Measurements from ENCODE around the gene MAFG. TPM values are rescaled to one million over a fixed set of nuclear protein-coding genes. Genes with fewer than 3 reads are reported as not detected.
A peak's percentile ranks its signal among the peaks of the same experiment; 100 is the strongest.

MAFG gene
- total RNA-seq, 5 donors from 2014 or later (not counting 1 experiment from before 2014, with no cell fraction given), result 10.6 to 24.8 (median 18.8) TPM

DNA sequence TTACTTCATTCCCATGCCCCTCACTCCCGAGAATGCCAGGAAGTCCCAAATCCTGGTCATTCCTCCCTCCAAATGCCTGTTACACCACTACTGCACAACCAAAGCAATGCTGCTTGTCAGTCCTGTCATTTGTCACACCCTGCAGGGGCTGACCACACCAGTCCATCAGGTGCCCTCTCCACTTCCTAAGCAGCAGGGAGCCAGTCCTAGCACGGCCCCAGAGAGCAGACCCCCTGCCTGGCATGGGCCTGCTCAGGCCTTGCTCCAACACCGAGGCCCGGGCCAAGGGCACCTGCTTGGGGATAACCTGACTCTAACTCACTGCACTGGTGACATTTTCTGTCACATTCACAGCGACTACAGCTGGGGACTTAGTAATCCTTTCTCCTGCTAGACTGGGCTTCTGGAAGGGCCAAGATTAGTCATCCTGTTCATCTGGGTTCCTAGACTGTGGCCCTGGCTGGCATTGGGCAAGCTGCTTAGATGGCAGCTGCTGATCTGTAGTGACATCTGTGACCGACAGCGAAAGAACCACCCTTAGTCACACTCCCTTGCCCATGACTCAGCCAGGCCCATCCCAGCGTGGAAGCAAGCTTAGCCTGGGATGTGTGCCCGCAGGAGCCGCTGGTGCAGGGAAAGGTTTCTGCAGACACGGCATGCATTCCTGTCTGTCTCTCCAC, 41.5 kb downstream of the MAFG start:
- CTCF ChIA-PET, result no interaction called here
- peaks cover 7 to 61% of the 10 kb centered on the region in 2 donors for H3K36me3 ChIP-seq (ENCODE audit: control insufficient read depth in 2 of 2, extremely low read depth in 1 of 2, insufficient read depth in 1 of 2, low read length in 1 of 2)
- POLR2A ChIA-PET, result no interaction called here

DNA sequence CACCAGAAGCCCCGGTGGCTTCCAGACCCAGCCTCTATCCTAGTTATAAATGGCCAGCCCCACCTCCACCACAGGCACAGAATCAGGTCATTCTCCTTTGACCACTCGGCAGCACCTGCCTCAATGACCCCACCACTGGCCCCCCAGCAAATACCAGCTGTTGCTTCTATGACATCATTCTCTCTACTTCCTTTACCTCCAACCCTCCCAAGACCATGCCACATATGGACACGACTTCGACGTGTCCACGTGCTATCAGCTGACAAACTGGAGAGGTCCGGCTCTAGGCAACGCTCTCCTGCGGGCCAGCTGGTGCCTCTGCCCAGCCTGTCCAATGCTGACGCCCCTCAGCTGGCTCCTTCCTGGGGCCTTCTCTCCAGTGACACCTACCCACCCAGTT, 42.1 kb downstream of the MAFG start:
- Histone ChIP-seq H3K9me3 (no peaks in the 10 kb centered on the region), H3K27ac (ENCODE audit: low read length) (no peak overlapping the region), H3K4me3 (ENCODE audit: control insufficient read depth in 1 of 2, extremely low read depth in 1 of 2, low read length in 1 of 2) (no peak overlapping the region), H3K27me3 (replicated peaks in 1 of 2; ENCODE audit: control insufficient read depth in 2 of 2, extremely low read depth in 1 of 2, insufficient read depth in 2 of 2, low read length in 1 of 2) (no peaks in the 10 kb centered on the region), H3K4me1 (ENCODE audit: control insufficient read depth in 1 of 2, extremely low read depth in 1 of 2, insufficient read depth in 2 of 2, low read length in 2 of 2) (peaks cover 7 to 21% of the 10 kb centered on the region in 2 experiments), H3K36me3 (ENCODE audit: control insufficient read depth in 2 of 2, extremely low read depth in 1 of 2, insufficient read depth in 1 of 2, low read length in 1 of 2) (peaks cover 7 to 61% of the 10 kb centered on the region in 2 donors)
- Mint-ChIP-seq H3K4me1 (peaks cover 17 to 23% (median 18%) of the 10 kb centered on the region in 3 donors), H3K36me3 (peaks cover 36% of the 10 kb centered on the region), H3K9me3 (no peaks in the 10 kb centered on the region), H3K4me3 (no peak overlapping the region), H3K27me3 (no peaks in the 10 kb centered on the region), H3K27ac (peak overlapping the region; percentile 13 to 52)
- POLR2A ChIA-PET, result no interaction called here
- DNase-seq (no peak), ATAC-seq (replicated peaks in 1 of 4) (no peak)
- WGBS (ENCODE audit: insufficient coverage), result over 99% methylated on average over 10 of the region's 10 CpGs
- CTCF ChIA-PET, result no interaction called here

More for the DNA sequence above, 41.5 kb downstream of the MAFG start:
- Histone ChIP-seq H3K4me1 (ENCODE audit: control insufficient read depth in 1 of 2, extremely low read depth in 1 of 2, insufficient read depth in 2 of 2, low read length in 2 of 2) (peaks cover 10 to 26% of the 10 kb centered on the region in 2 experiments), H3K4me3 (ENCODE audit: control insufficient read depth in 1 of 2, extremely low read depth in 1 of 2, low read length in 1 of 2) (no peak overlapping the region), H3K27ac (ENCODE audit: low read length) (no peak overlapping the region), H3K27me3 (replicated peaks in 1 of 2; ENCODE audit: control insufficient read depth in 2 of 2, extremely low read depth in 1 of 2, insufficient read depth in 2 of 2, low read length in 1 of 2) (no peaks in the 10 kb centered on the region), H3K9me3 (no peaks in the 10 kb centered on the region)
- H3K9me3 Mint-ChIP-seq, result no peaks in the 10 kb centered on the region
- no peak overlapping the region for H3K27ac Mint-ChIP-seq
- H3K27me3 Mint-ChIP-seq, result no peaks in the 10 kb centered on the region
- no peak for ATAC-seq (replicated peaks in 1 of 4)
- no peak overlapping the region for H3K4me3 Mint-ChIP-seq
- DNase-seq, result no peak
- H3K4me1 Mint-ChIP-seq, result peaks cover 17 to 27% (median 20%) of the 10 kb centered on the region in 3 donors
- peaks cover 36% of the 10 kb centered on the region for H3K36me3 Mint-ChIP-seq
- 90% methylated on average over 7 of the region's 11 CpGs for WGBS (ENCODE audit: insufficient coverage)

DNA sequence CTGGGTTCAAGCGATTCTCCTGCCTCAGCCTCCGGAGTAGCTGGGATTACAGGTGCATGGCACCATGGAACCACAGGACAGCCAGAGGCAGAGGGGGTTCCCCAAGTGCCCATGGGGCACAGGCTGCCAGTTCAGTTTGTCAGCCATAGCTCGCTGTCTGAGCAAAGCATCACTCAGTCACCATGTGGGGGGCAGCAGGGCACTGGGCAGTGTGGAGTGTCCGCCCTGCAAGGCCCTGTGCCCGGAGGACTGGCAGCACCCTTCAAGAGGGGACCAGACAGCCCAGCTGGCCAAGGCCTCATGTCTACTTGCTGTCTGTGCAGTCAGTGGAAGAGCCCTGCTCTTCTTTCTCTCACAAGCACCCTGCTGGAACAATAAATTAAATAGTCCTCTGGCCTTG, 42.6 kb downstream of the MAFG start:
- Histone ChIP-seq H3K4me1 (ENCODE audit: control insufficient read depth in 1 of 2, extremely low read depth in 1 of 2, insufficient read depth in 2 of 2, low read length in 2 of 2) (peaks cover 3 to 16% of the 10 kb centered on the region in 2 experiments), H3K9me3 (no peaks in the 10 kb centered on the region), H3K27ac (ENCODE audit: low read length) (no peak overlapping the region), H3K27me3 (replicated peaks in 1 of 2; ENCODE audit: control insufficient read depth in 2 of 2, extremely low read depth in 1 of 2, insufficient read depth in 2 of 2, low read length in 1 of 2) (no peaks in the 10 kb centered on the region), H3K36me3 (ENCODE audit: control insufficient read depth in 2 of 2, extremely low read depth in 1 of 2, insufficient read depth in 1 of 2, low read length in 1 of 2) (peaks cover 7 to 61% of the 10 kb centered on the region in 2 donors), H3K4me3 (ENCODE audit: control insufficient read depth in 1 of 2, extremely low read depth in 1 of 2, low read length in 1 of 2) (no peak overlapping the region)
- CTCF ChIA-PET, result interaction anchor here in 1 of 2 donors (0.6 kb wide), 1 partner anchor 208 kb away, joined by 3 read pairs; no protein-coding TSS in a partner anchor
- H3K4me3 Mint-ChIP-seq, result no peak overlapping the region
- no peaks in the 10 kb centered on the region for H3K27me3 Mint-ChIP-seq
- no peak overlapping the region for H3K27ac Mint-ChIP-seq
- peak in 1 of 4 experiments; percentile 26 for ATAC-seq (replicated peaks in 1 of 4)
- peaks cover 36% of the 10 kb centered on the region for H3K36me3 Mint-ChIP-seq
- no peak for DNase-seq
- WGBS (ENCODE audit: insufficient coverage), result 100% methylated on average over 4 of the region's 5 CpGs
- no peaks in the 10 kb centered on the region for H3K9me3 Mint-ChIP-seq
- peaks cover 13 to 18% (median 17%) of the 10 kb centered on the region in 3 donors for H3K4me1 Mint-ChIP-seq
- POLR2A ChIA-PET, result no interaction called here

DNA sequence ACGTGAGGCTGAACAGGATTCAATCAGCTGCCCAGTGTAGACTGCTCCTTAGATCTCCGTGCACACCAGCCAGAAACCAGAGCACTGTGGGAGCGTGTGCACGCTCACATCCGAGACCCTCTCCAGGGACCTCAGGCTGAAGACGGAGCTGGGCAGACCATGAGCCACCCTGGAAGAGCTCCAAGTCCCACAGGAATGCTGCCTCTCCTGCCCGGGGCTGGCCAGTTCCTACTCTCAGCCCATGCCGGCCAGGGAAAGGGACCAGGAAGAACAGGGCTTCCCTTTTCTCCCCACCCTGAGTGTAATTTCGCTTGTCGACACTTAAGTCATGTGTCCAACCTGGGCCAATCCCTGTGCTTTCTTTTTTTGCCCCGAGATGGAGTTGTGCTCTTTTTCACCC, 43.0 kb downstream of the MAFG start:
- Histone ChIP-seq H3K9me3 (no peaks in the 10 kb centered on the region), H3K27ac (ENCODE audit: low read length) (no peak overlapping the region), H3K4me1 (ENCODE audit: control insufficient read depth in 1 of 2, extremely low read depth in 1 of 2, insufficient read depth in 2 of 2, low read length in 2 of 2) (peaks cover 0 to 12% of the 10 kb centered on the region in 2 experiments), H3K27me3 (replicated peaks in 1 of 2; ENCODE audit: control insufficient read depth in 2 of 2, extremely low read depth in 1 of 2, insufficient read depth in 2 of 2, low read length in 1 of 2) (no peaks in the 10 kb centered on the region), H3K4me3 (ENCODE audit: control insufficient read depth in 1 of 2, extremely low read depth in 1 of 2, low read length in 1 of 2) (no peak overlapping the region), H3K36me3 (ENCODE audit: control insufficient read depth in 2 of 2, extremely low read depth in 1 of 2, insufficient read depth in 1 of 2, low read length in 1 of 2) (peaks cover 7 to 58% of the 10 kb centered on the region in 2 donors)
- peaks cover 10 to 17% (median 16%) of the 10 kb centered on the region in 3 donors for H3K4me1 Mint-ChIP-seq
- H3K4me3 Mint-ChIP-seq, result no peak overlapping the region
- no peaks in the 10 kb centered on the region for H3K9me3 Mint-ChIP-seq
- POLR2A ChIA-PET, result no interaction called here
- peak in 2 of 4 experiments; percentile 13 to 25 for ATAC-seq (replicated peaks in 1 of 4)
- WGBS (ENCODE audit: insufficient coverage), result 95% methylated on average over 11 of the region's 11 CpGs
- no peak overlapping the region for H3K27ac Mint-ChIP-seq
- H3K36me3 Mint-ChIP-seq, result peaks cover 39% of the 10 kb centered on the region
- CTCF ChIA-PET, result interaction anchor here in 1 of 2 donors (0.6 kb wide), 1 partner anchor 208 kb away, joined by 3 read pairs; no protein-coding TSS in a partner anchor
- DNase-seq, result no peak
- H3K27me3 Mint-ChIP-seq, result no peaks in the 10 kb centered on the region

DNA sequence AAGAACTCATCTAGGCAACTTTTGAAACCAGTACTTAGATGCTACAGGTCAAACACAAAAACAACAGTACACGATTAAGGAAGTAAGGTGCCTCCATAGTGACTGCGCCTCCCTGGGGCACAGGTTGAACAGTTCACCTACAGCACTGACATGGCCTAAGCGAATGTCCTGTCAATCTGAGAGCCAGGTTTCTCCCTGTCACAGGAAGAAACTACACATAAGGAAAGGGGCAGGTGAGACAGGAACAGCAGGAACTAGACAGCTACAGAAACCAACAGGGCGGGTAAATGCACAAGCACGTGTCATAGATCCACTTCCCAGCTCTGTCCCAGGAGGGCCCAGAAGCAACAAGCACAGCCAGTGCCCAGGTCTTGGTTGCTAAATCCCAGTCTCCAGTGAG, 48.4 kb downstream of the MAFG start:
- H3K36me3 Mint-ChIP-seq, result peaks cover 16% of the 10 kb centered on the region
- ChIA-PET CTCF (no interaction called here), POLR2A (no interaction called here)
- Histone ChIP-seq H3K36me3 (ENCODE audit: control insufficient read depth in 2 of 2, extremely low read depth in 1 of 2, insufficient read depth in 1 of 2, low read length in 1 of 2) (peaks cover 0 to 18% of the 10 kb centered on the region in 2 donors), H3K9me3 (no peaks in the 10 kb centered on the region), H3K27me3 (replicated peaks in 1 of 2; ENCODE audit: control insufficient read depth in 2 of 2, extremely low read depth in 1 of 2, insufficient read depth in 2 of 2, low read length in 1 of 2) (no peaks in the 10 kb centered on the region), H3K4me3 (ENCODE audit: control insufficient read depth in 1 of 2, extremely low read depth in 1 of 2, low read length in 1 of 2) (no peak overlapping the region), H3K27ac (ENCODE audit: low read length) (no peak overlapping the region), H3K4me1 (ENCODE audit: control insufficient read depth in 1 of 2, extremely low read depth in 1 of 2, insufficient read depth in 2 of 2, low read length in 2 of 2) (no peaks in the 10 kb centered on the region)
- no peak for ATAC-seq (replicated peaks in 1 of 4)
- H3K27me3 Mint-ChIP-seq, result no peaks in the 10 kb centered on the region
- no peak overlapping the region for H3K27ac Mint-ChIP-seq
- H3K4me3 Mint-ChIP-seq, result no peak overlapping the region
- peaks cover 0 to 4% (median under 1%) of the 10 kb centered on the region in 3 donors for H3K4me1 Mint-ChIP-seq
- DNase-seq, result no peak
- WGBS (ENCODE audit: insufficient coverage), result 96% methylated on average over 3 of the region's 5 CpGs
- no peaks in the 10 kb centered on the region for H3K9me3 Mint-ChIP-seq

DNA sequence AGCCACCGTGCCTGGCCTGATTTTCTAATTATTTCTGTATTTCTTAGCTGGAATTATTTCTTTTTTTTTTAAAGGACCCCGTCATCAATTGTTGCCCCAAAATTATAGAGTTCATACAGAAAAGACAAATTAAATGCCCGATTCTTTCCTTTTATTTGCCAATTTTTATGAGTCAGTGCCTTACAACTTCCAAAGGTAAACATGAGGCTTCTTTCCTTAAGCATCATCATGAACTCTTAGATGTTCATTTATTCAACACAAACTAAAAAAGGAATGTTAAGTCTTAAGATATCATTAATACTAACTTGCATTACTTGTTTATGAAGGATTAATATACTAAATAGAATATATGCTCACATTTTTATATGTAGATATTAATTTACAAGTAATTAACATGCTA, 49.2 kb downstream of the MAFG start:
- Histone ChIP-seq H3K36me3 (ENCODE audit: control insufficient read depth in 2 of 2, extremely low read depth in 1 of 2, insufficient read depth in 1 of 2, low read length in 1 of 2) (peaks cover 0 to 18% of the 10 kb centered on the region in 2 donors), H3K27me3 (replicated peaks in 1 of 2; ENCODE audit: control insufficient read depth in 2 of 2, extremely low read depth in 1 of 2, insufficient read depth in 2 of 2, low read length in 1 of 2) (no peaks in the 10 kb centered on the region), H3K9me3 (no peaks in the 10 kb centered on the region), H3K4me1 (ENCODE audit: control insufficient read depth in 1 of 2, extremely low read depth in 1 of 2, insufficient read depth in 2 of 2, low read length in 2 of 2) (peaks cover 0 to under 1% of the 10 kb centered on the region in 2 experiments), H3K4me3 (ENCODE audit: control insufficient read depth in 1 of 2, extremely low read depth in 1 of 2, low read length in 1 of 2) (no peak overlapping the region), H3K27ac (ENCODE audit: low read length) (no peak overlapping the region)
- Mint-ChIP-seq H3K27ac (no peak overlapping the region), H3K4me1 (peaks cover 4 to 9% (median 7%) of the 10 kb centered on the region in 3 donors), H3K36me3 (peaks cover 16% of the 10 kb centered on the region), H3K9me3 (no peaks in the 10 kb centered on the region), H3K4me3 (no peak overlapping the region), H3K27me3 (no peaks in the 10 kb centered on the region)
- ChIA-PET POLR2A (no interaction called here), CTCF (no interaction called here)
- DNase-seq (no peak), ATAC-seq (replicated peaks in 1 of 4) (no peak)
- WGBS (ENCODE audit: insufficient coverage), result 100% methylated on average over 2 of the region's 3 CpGs

All from T-cell (primary cell).